M059J (cell line): ENCODE results near the gene TOMM20. TPM values are rescaled to one million over a fixed set of nuclear protein-coding genes. Genes with fewer than 3 reads are reported as not detected.
"Not testable (repeated sequence)": the region's sequence is repeated elsewhere in the genome, so short reads cannot be mapped to it uniquely, and the experiment has no call there.

ENCODE experiments used
- DNase-seq: peaks from one replicate; pipeline ENCODE4 v3.0.0-alpha.2; 2012; ENCODE audit warnings: low read depth
- total RNA-seq: library from RNA; depleted of rRNA; stranded (reverse); fragments of >200 nt; shearing (Covaris generic); gene quantifications from 2 replicates; pipeline ENCODE4 v1.2.3, GENCODE V29; 2014

Gene TOMM20
- total RNA-seq, 1 experiment from 2014 or later: 72.8 TPM

GRCh38 chr1:235078480-235079381 is 49.9 kb downstream of the TOMM20 start:
- peak; percentile 87 for DNase-seq

GRCh38 chr1:235077571-235078479 is 50.8 kb downstream of the TOMM20 start:
- peak; percentile 30 for DNase-seq

- DNase-seq: no peak
Observed at GRCh38 chr1:235077163-235077540, 51.5 kb downstream of the TOMM20 start.

GRCh38 chr1:235076504-235077162 is 52.0 kb downstream of the TOMM20 start:
- DNase-seq: no peak

GRCh38 chr1:235075777-235076308 is 52.8 kb downstream of the TOMM20 start:
- DNase-seq: no peak

GRCh38 chr1:235075048-235075776 is 53.4 kb downstream of the TOMM20 start:
- peak; percentile 96 for DNase-seq

GRCh38 chr1:235074523-235075047 is 54.1 kb downstream of the TOMM20 start:
- DNase-seq: peak; percentile 90

- DNase-seq: no peak
Observed at GRCh38 chr1:235073968-235074522, 54.6 kb downstream of the TOMM20 start.

- peak; percentile 91 for DNase-seq
Observed at GRCh38 chr1:235073331-235073967, 55.2 kb downstream of the TOMM20 start.

- not testable (repeated sequence) for DNase-seq
Observed at GRCh38 chr1:235072577-235072976, 56.1 kb downstream of the TOMM20 start.

GRCh38 chr1:235072096-235072495 is 56.5 kb downstream of the TOMM20 start:
- DNase-seq: no peak

- DNase-seq: no peak
Observed at GRCh38 chr1:235070819-235071218, 57.8 kb downstream of the TOMM20 start.

- DNase-seq: peak; percentile 99
Observed at GRCh38 chr1:235069577-235070563, 58.8 kb downstream of the TOMM20 start.

- DNase-seq: peak; percentile 31
Observed at GRCh38 chr1:235069176-235069575, 59.5 kb downstream of the TOMM20 start.

- DNase-seq: peak; percentile 95
Observed at GRCh38 chr1:235068158-235069121, 60.2 kb downstream of the TOMM20 start.

- peak; percentile 100 for DNase-seq
Observed at GRCh38 chr1:235067396-235068157, 61.1 kb downstream of the TOMM20 start.
